ENCODE measurements around the gene ITGA6. TPM values are rescaled to one million over a fixed set of nuclear protein-coding genes. Genes with fewer than 3 reads are reported as not detected.

The ITGA6 gene
- total RNA-seq, 1 donor from 2014 or later, result 70.4 TPM

DNA sequence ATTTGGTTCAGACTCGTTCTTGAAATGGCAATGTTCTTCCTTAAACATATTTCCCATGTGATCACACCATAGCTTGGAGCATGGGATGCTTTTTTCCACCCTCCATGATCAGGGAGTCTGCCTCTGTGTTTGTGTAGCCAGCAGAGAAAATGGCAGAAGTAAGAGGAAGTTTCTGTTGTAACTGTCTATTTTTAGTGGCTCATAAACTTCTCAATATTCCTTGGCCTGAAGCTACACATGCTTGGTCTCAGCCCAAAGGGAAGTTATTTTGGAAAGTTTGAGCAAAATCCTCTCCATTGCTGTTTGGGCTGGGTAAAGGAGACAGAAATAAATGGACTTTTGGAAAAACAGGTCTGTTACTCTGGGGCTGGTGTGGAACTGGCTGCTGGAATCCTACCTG lies 33.4 kb upstream of the ITGA6 start:
- TF ChIP-seq, protein P1, sequence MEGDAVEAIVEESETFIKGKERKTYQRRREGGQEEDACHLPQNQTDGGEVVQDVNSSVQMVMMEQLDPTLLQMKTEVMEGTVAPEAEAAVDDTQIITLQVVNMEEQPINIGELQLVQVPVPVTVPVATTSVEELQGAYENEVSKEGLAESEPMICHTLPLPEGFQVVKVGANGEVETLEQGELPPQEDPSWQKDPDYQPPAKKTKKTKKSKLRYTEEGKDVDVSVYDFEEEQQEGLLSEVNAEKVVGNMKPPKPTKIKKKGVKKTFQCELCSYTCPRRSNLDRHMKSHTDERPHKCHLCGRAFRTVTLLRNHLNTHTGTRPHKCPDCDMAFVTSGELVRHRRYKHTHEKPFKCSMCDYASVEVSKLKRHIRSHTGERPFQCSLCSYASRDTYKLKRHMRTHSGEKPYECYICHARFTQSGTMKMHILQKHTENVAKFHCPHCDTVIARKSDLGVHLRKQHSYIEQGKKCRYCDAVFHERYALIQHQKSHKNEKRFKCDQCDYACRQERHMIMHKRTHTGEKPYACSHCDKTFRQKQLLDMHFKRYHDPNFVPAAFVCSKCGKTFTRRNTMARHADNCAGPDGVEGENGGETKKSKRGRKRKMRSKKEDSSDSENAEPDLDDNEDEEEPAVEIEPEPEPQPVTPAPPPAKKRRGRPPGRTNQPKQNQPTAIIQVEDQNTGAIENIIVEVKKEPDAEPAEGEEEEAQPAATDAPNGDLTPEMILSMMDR (IDR thresholded peaks at IDR 0.05), result no peak
- Histone ChIP-seq H3K36me3 (no peaks in the 10 kb centered on the region), H3K27ac (no peak overlapping the region), H3K27me3 (ENCODE audit: low read depth) (no peaks in the 10 kb centered on the region), H3K4me1 (peaks cover 16% of the 10 kb centered on the region), H3K4me3 (no peak overlapping the region), H3K9me3 (no peaks in the 10 kb centered on the region)
- DNase-seq (no peak), ATAC-seq (no peak)
- intact Hi-C loops (cut with DNase I), result no loop called here

- no peak overlapping the region for H3K27ac ChIP-seq
- no peaks in the 10 kb centered on the region for H3K36me3 ChIP-seq
- DNase-seq (no peak), ATAC-seq (no peak)
- H3K4me3 ChIP-seq, result no peak overlapping the region
- H3K9me3 ChIP-seq, result no peaks in the 10 kb centered on the region
- H3K27me3 ChIP-seq (ENCODE audit: low read depth), result no peaks in the 10 kb centered on the region
- H3K4me1 ChIP-seq, result peaks cover 16% of the 10 kb centered on the region
- TF ChIP-seq, protein P1 (IDR thresholded peaks at IDR 0.05), result no peak
- intact Hi-C loops (cut with DNase I), result no loop called here
These were observed 31.9 kb upstream of the ITGA6 start for GRCh38 chr2:172395503-172395902.

- no peak overlapping the region for H3K4me3 ChIP-seq
- no peaks in the 10 kb centered on the region for H3K27me3 ChIP-seq (ENCODE audit: low read depth)
- H3K4me1 ChIP-seq, result peaks cover 16% of the 10 kb centered on the region
- DNase-seq (no peak), ATAC-seq (peak; percentile 66 to 72)
- no peaks in the 10 kb centered on the region for H3K9me3 ChIP-seq
- no peak overlapping the region for H3K27ac ChIP-seq
- intact Hi-C loops (cut with DNase I), result no loop called here
- TF ChIP-seq, protein P1 (IDR thresholded peaks at IDR 0.05), result no peak
- H3K36me3 ChIP-seq, result no peaks in the 10 kb centered on the region
These were observed 30.1 kb upstream of the ITGA6 start for GRCh38 chr2:172397148-172397834.

GRCh38 chr2:172398440-172398839 lies 28.9 kb upstream of the ITGA6 start:
- no peak overlapping the region for H3K4me3 ChIP-seq
- peaks cover 16% of the 10 kb centered on the region for H3K4me1 ChIP-seq
- TF ChIP-seq, protein P1 (IDR thresholded peaks at IDR 0.05), result no peak
- no peak for DNase-seq
- no peaks in the 10 kb centered on the region for H3K36me3 ChIP-seq
- H3K27me3 ChIP-seq (ENCODE audit: low read depth), result no peaks in the 10 kb centered on the region
- H3K27ac ChIP-seq, result no peak overlapping the region
- intact Hi-C loops (cut with DNase I), result no loop called here
- no peak for ATAC-seq
- H3K9me3 ChIP-seq, result no peaks in the 10 kb centered on the region

- TF ChIP-seq, protein P1 (IDR thresholded peaks at IDR 0.05), result no peak
- H3K36me3 ChIP-seq, result no peaks in the 10 kb centered on the region
- peaks cover 17% of the 10 kb centered on the region for H3K4me1 ChIP-seq
- intact Hi-C loops (cut with DNase I), result no loop called here
- no peaks in the 10 kb centered on the region for H3K9me3 ChIP-seq
- no peaks in the 10 kb centered on the region for H3K27me3 ChIP-seq (ENCODE audit: low read depth)
- no peak for ATAC-seq
- DNase-seq, result no peak
- H3K4me3 ChIP-seq, result no peak overlapping the region
- H3K27ac ChIP-seq, result no peak overlapping the region
These were observed 27.6 kb upstream of the ITGA6 start for GRCh38 chr2:172399765-172400164.
